Prostate gland (tissue), 2 donors: ENCODE data around the gene SCGB1A1. TPM values are rescaled to one million over a fixed set of nuclear protein-coding genes. Genes with fewer than 3 reads are reported as not detected.

Source experiments
- DNase-seq: peaks from one replicate; pipeline ENCODE4 v3.0.0-alpha.2; 2019; ENCODE audit warnings: low spot score
- H3K27ac ChIP-seq, 2 donors: fragments of 200-600 bp; sonication (generic); 2 replicates each; pipeline ENCODE4 v1.5.1; 2017 to 2019
- H3K27me3 ChIP-seq: fragments of 200-600 bp; sonication (generic); replicated peaks from 2 replicates; pipeline ENCODE4 v1.5.1; 2019; ENCODE audit not compliant: insufficient read depth
- H3K36me3 ChIP-seq, 2 donors: fragments of 200-600 bp; sonication (generic); 1 replicate in 1 of 2; 2 replicates in 1 of 2; pipeline versions ENCODE4 v1.5.1 to v1.8.1; 2017 to 2019
- H3K4me1 ChIP-seq: fragments of 200-600 bp; sonication (generic); replicated peaks from 2 replicates; pipeline ENCODE4 v1.5.1; 2019
- H3K4me3 ChIP-seq, 2 donors: fragments of 200-600 bp; sonication (generic); 2 replicates each; pipeline ENCODE4 v1.5.1; 2017 to 2019
- H3K9me3 ChIP-seq: fragments of 200-600 bp; sonication (generic); 2 replicates; pipeline ENCODE4 v1.5.1; 2017
- POLR2A ChIP-seq: fragments of 450-650 bp; IDR thresholded peaks from one replicate; pipeline ENCODE4 v1.6.1; 2016; ENCODE audit warnings: antibody characterized with exemption, mild to moderate bottlenecking
- POLR2AphosphoS5 ChIP-seq: sonication (generic); formaldehyde crosslinking; IDR thresholded peaks from one replicate; pipeline ENCODE4 v1.6.1; 2017; ENCODE audit warnings: antibody characterized with exemption
- WGBS: methylation state at CpG from one replicate; pipeline ENCODE4 v1.1.5; 2018; 5-methylcytosine and 5-hydroxymethylcytosine counted together
- intact Hi-C: fragments of 100-400 bp; cut with DNase I; formaldehyde crosslinking; loops from one replicate; pipeline ENCODE4 v1.14.2; 2022
- total RNA-seq, 2 donors: library from RNA; depleted of rRNA; stranded (reverse); fragments of >200 nt; gene quantifications; one replicate each; pipeline ENCODE4 v1.1.0, GENCODE V29; 2016
- TF ChIP-seq, protein P1 (sequence below), 4 experiments: fragments of 200-600 bp in 2 of 4; fragments of 450-650 bp in 2 of 4; sonication (generic) in 2 of 4; IDR thresholded peaks; 1 replicate in 3 of 4; 2 replicates in 1 of 4; pipeline ENCODE4 v1.5.1; 2016 to 2019; ENCODE audit warnings: antibody characterized with exemption in 4 of 4, mild to moderate bottlenecking in 2 of 4, moderate library complexity in 2 of 4

SCGB1A1 gene
- total RNA-seq, 2 donors from 2014 or later, result 6.8 to 203 TPM

DNA sequence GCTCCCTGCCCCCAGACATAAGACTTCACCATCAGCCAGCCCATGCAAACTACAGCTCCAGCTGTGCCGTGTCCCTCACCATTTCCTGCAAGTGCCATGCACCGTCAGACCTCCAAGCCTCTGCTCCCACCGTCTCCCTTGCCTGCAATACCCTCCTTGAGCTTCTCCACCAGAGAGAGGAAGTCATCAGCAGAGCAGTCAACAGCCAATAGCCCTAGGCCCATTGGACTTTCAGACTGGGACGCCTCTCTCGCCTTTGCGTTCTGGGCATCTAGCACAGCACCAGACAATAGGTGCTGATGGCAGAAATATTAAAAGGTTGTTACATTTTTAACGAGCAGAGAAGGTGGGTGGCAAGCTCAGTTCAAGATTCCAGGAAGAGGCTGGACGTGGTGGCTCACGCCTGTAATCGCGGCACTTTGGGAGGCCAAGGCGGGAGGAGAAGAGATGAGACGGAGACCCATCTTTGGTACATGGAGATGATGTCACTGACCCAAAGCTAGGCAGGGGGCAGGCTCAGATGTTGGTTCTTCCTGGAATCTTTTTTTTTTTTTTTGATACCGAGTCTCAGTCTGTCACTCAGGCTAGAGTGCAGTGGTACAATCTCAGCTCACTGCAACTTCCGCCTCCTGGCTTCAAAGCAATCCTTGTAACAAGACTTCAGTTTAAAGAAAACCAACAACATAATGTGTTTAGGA, 31.9 kb downstream of the SCGB1A1 start:
- WGBS, result 93% methylated on average over 15 of the region's 15 CpGs
- intact Hi-C loops, result no loop called here
- no peaks in the 10 kb centered on the region for H3K27me3 ChIP-seq
- peaks cover 5% of the 10 kb centered on the region for H3K4me1 ChIP-seq
- no peak overlapping the region for H3K4me3 ChIP-seq
- no peak overlapping the region for H3K27ac ChIP-seq
- no peaks in the 10 kb centered on the region for H3K36me3 ChIP-seq
- H3K9me3 ChIP-seq, result no peaks in the 10 kb centered on the region
- no peak for DNase-seq
- TF ChIP-seq, protein P1, sequence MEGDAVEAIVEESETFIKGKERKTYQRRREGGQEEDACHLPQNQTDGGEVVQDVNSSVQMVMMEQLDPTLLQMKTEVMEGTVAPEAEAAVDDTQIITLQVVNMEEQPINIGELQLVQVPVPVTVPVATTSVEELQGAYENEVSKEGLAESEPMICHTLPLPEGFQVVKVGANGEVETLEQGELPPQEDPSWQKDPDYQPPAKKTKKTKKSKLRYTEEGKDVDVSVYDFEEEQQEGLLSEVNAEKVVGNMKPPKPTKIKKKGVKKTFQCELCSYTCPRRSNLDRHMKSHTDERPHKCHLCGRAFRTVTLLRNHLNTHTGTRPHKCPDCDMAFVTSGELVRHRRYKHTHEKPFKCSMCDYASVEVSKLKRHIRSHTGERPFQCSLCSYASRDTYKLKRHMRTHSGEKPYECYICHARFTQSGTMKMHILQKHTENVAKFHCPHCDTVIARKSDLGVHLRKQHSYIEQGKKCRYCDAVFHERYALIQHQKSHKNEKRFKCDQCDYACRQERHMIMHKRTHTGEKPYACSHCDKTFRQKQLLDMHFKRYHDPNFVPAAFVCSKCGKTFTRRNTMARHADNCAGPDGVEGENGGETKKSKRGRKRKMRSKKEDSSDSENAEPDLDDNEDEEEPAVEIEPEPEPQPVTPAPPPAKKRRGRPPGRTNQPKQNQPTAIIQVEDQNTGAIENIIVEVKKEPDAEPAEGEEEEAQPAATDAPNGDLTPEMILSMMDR (IDR thresholded peaks at IDR 0.05), result no peak
- TF ChIP-seq POLR2AphosphoS5, result no peak
- TF ChIP-seq POLR2A, result no peak

DNA sequence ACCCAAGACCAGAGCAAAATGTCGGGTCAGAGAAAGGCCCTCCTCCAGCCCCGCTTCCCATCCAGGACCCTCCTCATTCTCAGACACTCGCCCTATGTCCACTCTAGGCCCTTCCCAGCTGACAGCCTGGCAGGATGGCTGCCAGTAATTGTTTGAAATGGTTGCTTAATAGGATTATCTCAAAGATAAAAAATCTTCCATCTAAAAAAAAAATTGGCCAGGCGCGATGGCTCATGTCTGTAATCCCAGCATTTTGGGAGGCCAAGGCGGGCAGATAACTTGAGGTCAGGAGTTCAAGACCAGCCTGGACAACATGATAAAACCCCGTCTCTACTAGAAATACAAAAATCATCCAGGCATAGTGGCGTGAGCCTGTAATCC, 32.4 kb downstream of the SCGB1A1 start:
- H3K27ac ChIP-seq, result no peak overlapping the region
- TF ChIP-seq POLR2A, result no peak
- TF ChIP-seq, protein P1 (IDR thresholded peaks at IDR 0.05), result no peak
- TF ChIP-seq POLR2AphosphoS5, result no peak
- H3K27me3 ChIP-seq, result no peaks in the 10 kb centered on the region
- 95% methylated on average over 8 of the region's 8 CpGs for WGBS
- DNase-seq, result no peak
- no peak overlapping the region for H3K4me3 ChIP-seq
- H3K36me3 ChIP-seq, result no peaks in the 10 kb centered on the region
- no peaks in the 10 kb centered on the region for H3K9me3 ChIP-seq
- H3K4me1 ChIP-seq, result no peaks in the 10 kb centered on the region
- intact Hi-C loops, result no loop called here

GRCh38 chr11:62452261-62452660, 33.4 kb downstream of the SCGB1A1 start:
- no peaks in the 10 kb centered on the region for H3K9me3 ChIP-seq
- TF ChIP-seq, protein P1 (IDR thresholded peaks at IDR 0.05), result no peak
- no peak for TF ChIP-seq POLR2AphosphoS5
- no peak for TF ChIP-seq POLR2A

GRCh38 chr11:62452839-62453468, 34.1 kb downstream of the SCGB1A1 start:
- Histone ChIP-seq H3K4me3 (no peak overlapping the region), H3K27me3 (no peaks in the 10 kb centered on the region), H3K4me1 (no peaks in the 10 kb centered on the region), H3K9me3 (no peaks in the 10 kb centered on the region), H3K27ac (no peak overlapping the region), H3K36me3 (no peaks in the 10 kb centered on the region)
- 93% methylated on average over 11 of the region's 11 CpGs for WGBS
- TF ChIP-seq POLR2A (no peak), POLR2AphosphoS5 (no peak)
- TF ChIP-seq, protein P1 (IDR thresholded peaks at IDR 0.05), result no peak
- intact Hi-C loops, result no loop called here
- no peak for DNase-seq

More at GRCh38 chr11:62452261-62452660, 33.4 kb downstream of the SCGB1A1 start:
- H3K27me3 ChIP-seq, result no peaks in the 10 kb centered on the region
- H3K4me3 ChIP-seq, result no peak overlapping the region
- DNase-seq, result no peak
- H3K36me3 ChIP-seq, result no peaks in the 10 kb centered on the region
- intact Hi-C loops, result no loop called here
- no peak overlapping the region for H3K27ac ChIP-seq
- 91% methylated on average over 6 of the region's 6 CpGs for WGBS
- H3K4me1 ChIP-seq, result no peaks in the 10 kb centered on the region

GRCh38 chr11:62456630-62457029, 37.8 kb downstream of the SCGB1A1 start:
- no peaks in the 10 kb centered on the region for H3K36me3 ChIP-seq
- intact Hi-C loops, result no loop called here
- TF ChIP-seq POLR2A (no peak), POLR2AphosphoS5 (no peak)
- TF ChIP-seq, protein P1 (IDR thresholded peaks at IDR 0.05), result no peak
- no peaks in the 10 kb centered on the region for H3K9me3 ChIP-seq
- WGBS, result 82% methylated on average over 4 of the region's 4 CpGs
- no peaks in the 10 kb centered on the region for H3K27me3 ChIP-seq
- no peak for DNase-seq
- no peak overlapping the region for H3K27ac ChIP-seq
- H3K4me3 ChIP-seq, result no peak overlapping the region
- no peaks in the 10 kb centered on the region for H3K4me1 ChIP-seq
